ENCODE results near the gene CHST1. TPM values are rescaled to one million over a fixed set of nuclear protein-coding genes. Genes with fewer than 3 reads are reported as not detected.

Gene CHST1
- total and polyA plus RNA-seq, 5 donors = 2.4 to 7.0 (median 3.0) TPM

GRCh38 chr11:45614196-45614828 lies 51.1 kb downstream of the CHST1 start:
- no peaks in the 10 kb centered on the region for H3K27me3 ChIP-seq (ENCODE audit: control insufficient read depth, insufficient read depth)
- no peaks in the 10 kb centered on the region for H3K4me1 ChIP-seq (ENCODE audit: control insufficient read depth, insufficient read depth, low read length)
- no peak overlapping the region for H3K4me3 ChIP-seq (ENCODE audit: low read length)
- ATAC-seq (no peak), DNase-seq (no peak)
- H3K27ac ChIP-seq (ENCODE audit: low read length) = no peak overlapping the region
- intact Hi-C loops (cut with DNase I) = no loop called here
- WGBS = 66% methylated on average over 6 of the region's 6 CpGs
- H3K9me3 ChIP-seq (ENCODE audit: control insufficient read depth, low read length) = no peaks in the 10 kb centered on the region

- Histone ChIP-seq H3K9me3 (ENCODE audit: control insufficient read depth, low read length) (no peaks in the 10 kb centered on the region), H3K4me1 (ENCODE audit: control insufficient read depth, insufficient read depth, low read length) (no peaks in the 10 kb centered on the region), H3K27me3 (ENCODE audit: control insufficient read depth, insufficient read depth) (no peaks in the 10 kb centered on the region), H3K27ac (ENCODE audit: low read length) (no peak overlapping the region), H3K4me3 (ENCODE audit: low read length) (no peak overlapping the region)
- whole genome bisulfite sequencing = 36% methylated on average over 3 of the region's 3 CpGs
- DNase-seq (peak in 1 of 3 donors; percentile 30), ATAC-seq (peak in 1 of 2 donors; percentile 30)
- intact Hi-C loops (cut with DNase I) = no loop called here
Observed at GRCh38 chr11:45610627-45611026, 54.8 kb downstream of the CHST1 start.

GRCh38 chr11:45609902-45610301 lies 55.5 kb downstream of the CHST1 start:
- 46% methylated on average over 2 of the region's 2 CpGs for WGBS
- Histone ChIP-seq H3K9me3 (ENCODE audit: control insufficient read depth, low read length) (no peaks in the 10 kb centered on the region), H3K27ac (ENCODE audit: low read length) (no peak overlapping the region), H3K4me3 (ENCODE audit: low read length) (no peak overlapping the region), H3K27me3 (ENCODE audit: control insufficient read depth, insufficient read depth) (no peaks in the 10 kb centered on the region), H3K4me1 (ENCODE audit: control insufficient read depth, insufficient read depth, low read length) (no peaks in the 10 kb centered on the region)
- intact Hi-C loops (cut with DNase I) = no loop called here
- DNase-seq = no peak
- ATAC-seq = no peak

- ATAC-seq = no peak
- intact Hi-C loops (cut with DNase I) = no loop called here
- DNase-seq = no peak
- Histone ChIP-seq H3K4me1 (ENCODE audit: control insufficient read depth, insufficient read depth, low read length) (no peaks in the 10 kb centered on the region), H3K4me3 (ENCODE audit: low read length) (no peak overlapping the region), H3K9me3 (ENCODE audit: control insufficient read depth, low read length) (no peaks in the 10 kb centered on the region), H3K27me3 (ENCODE audit: control insufficient read depth, insufficient read depth) (no peaks in the 10 kb centered on the region), H3K27ac (ENCODE audit: low read length) (no peak overlapping the region)
- WGBS = 91% methylated on average over 3 of the region's 3 CpGs
Observed at GRCh38 chr11:45609337-45609736, 56.1 kb downstream of the CHST1 start.

- Histone ChIP-seq H3K9me3 (ENCODE audit: control insufficient read depth, low read length) (no peaks in the 10 kb centered on the region), H3K4me1 (ENCODE audit: control insufficient read depth, insufficient read depth, low read length) (no peaks in the 10 kb centered on the region), H3K4me3 (ENCODE audit: low read length) (no peak overlapping the region), H3K27me3 (ENCODE audit: control insufficient read depth, insufficient read depth) (no peaks in the 10 kb centered on the region), H3K27ac (ENCODE audit: low read length) (no peak overlapping the region)
- intact Hi-C loops (cut with DNase I) = no loop called here
- WGBS = 46% methylated on average over 5 of the region's 5 CpGs
- ATAC-seq (peak in 1 of 2 donors; percentile 35), DNase-seq (peak in 1 of 3 donors; percentile 39)
Observed at GRCh38 chr11:45607995-45608394, 57.4 kb downstream of the CHST1 start.

GRCh38 chr11:45606514-45607281 lies 58.7 kb downstream of the CHST1 start:
- WGBS = 38% methylated on average over 10 of the region's 10 CpGs
- H3K9me3 ChIP-seq (ENCODE audit: control insufficient read depth, low read length) = no peaks in the 10 kb centered on the region
- intact Hi-C loops (cut with DNase I) = no loop called here
- H3K27me3 ChIP-seq (ENCODE audit: control insufficient read depth, insufficient read depth) = no peaks in the 10 kb centered on the region
- no peak for ATAC-seq
- no peak overlapping the region for H3K27ac ChIP-seq (ENCODE audit: low read length)
- no peak for DNase-seq
- H3K4me3 ChIP-seq (ENCODE audit: low read length) = no peak overlapping the region
- H3K4me1 ChIP-seq (ENCODE audit: control insufficient read depth, insufficient read depth, low read length) = no peaks in the 10 kb centered on the region

- Histone ChIP-seq H3K9me3 (ENCODE audit: control insufficient read depth, low read length) (no peaks in the 10 kb centered on the region), H3K27ac (ENCODE audit: low read length) (no peak overlapping the region), H3K4me3 (ENCODE audit: low read length) (no peak overlapping the region), H3K4me1 (ENCODE audit: control insufficient read depth, insufficient read depth, low read length) (no peaks in the 10 kb centered on the region), H3K27me3 (ENCODE audit: control insufficient read depth, insufficient read depth) (no peaks in the 10 kb centered on the region)
- intact Hi-C loops (cut with DNase I) = no loop called here
- WGBS = 24% methylated on average over 1 of the region's 1 CpG
- DNase-seq (no peak), ATAC-seq (no peak)
Observed at GRCh38 chr11:45605051-45605450, 60.4 kb downstream of the CHST1 start.

GRCh38 chr11:45603946-45604682 lies 61.3 kb downstream of the CHST1 start:
- intact Hi-C loops (cut with DNase I) = no loop called here
- H3K4me3 ChIP-seq (ENCODE audit: low read length) = no peak overlapping the region
- WGBS = 26% methylated on average over 11 of the region's 11 CpGs
- H3K27me3 ChIP-seq (ENCODE audit: control insufficient read depth, insufficient read depth) = no peaks in the 10 kb centered on the region
- H3K4me1 ChIP-seq (ENCODE audit: control insufficient read depth, insufficient read depth, low read length) = no peaks in the 10 kb centered on the region
- no peak overlapping the region for H3K27ac ChIP-seq (ENCODE audit: low read length)
- ATAC-seq (peak; percentile 73 to 82), DNase-seq (peak; percentile 54 to 70 (median 68))
- no peaks in the 10 kb centered on the region for H3K9me3 ChIP-seq (ENCODE audit: control insufficient read depth, low read length)

GRCh38 chr11:45599161-45599943 lies 66.1 kb downstream of the CHST1 start:
- Histone ChIP-seq H3K27me3 (ENCODE audit: control insufficient read depth, insufficient read depth) (no peaks in the 10 kb centered on the region), H3K9me3 (ENCODE audit: control insufficient read depth, low read length) (no peaks in the 10 kb centered on the region), H3K4me1 (ENCODE audit: control insufficient read depth, insufficient read depth, low read length) (no peaks in the 10 kb centered on the region), H3K27ac (ENCODE audit: low read length) (no peak overlapping the region), H3K4me3 (ENCODE audit: low read length) (no peak overlapping the region)
- no peak for ATAC-seq
- no peak for DNase-seq
- 75% methylated on average over 11 of the region's 11 CpGs for WGBS
- intact Hi-C loops (cut with DNase I) = no loop called here

Measured in right cardiac atrium (tissue), 5 donors.